Tibial artery (tissue), 4 donors: ENCODE data around the gene UST.
"Not testable (repeated sequence)": the region's sequence is repeated elsewhere in the genome, so short reads cannot be mapped to it uniquely, and the experiment has no call there.

ENCODE experiments used
- DNase-seq, 2 donors: peaks; one replicate each; pipeline ENCODE4 v3.0.0-alpha.2; 2019
- H3K27ac ChIP-seq, 2 donors: fragments of 200-600 bp; sonication (generic) in 1 of 2; 1 replicate in 1 of 2; 2 replicates in 1 of 2; pipeline ENCODE4 v1.5.1; 2018 to 2019; ENCODE audit warnings: mild to moderate bottlenecking in 1 of 2
- H3K27me3 ChIP-seq, 2 donors: fragments of 200-600 bp; sonication (generic) in 1 of 2; one replicate each; pipeline versions ENCODE4 v1.5.1 to v1.6.0; 2016 to 2019
- H3K36me3 ChIP-seq, 3 donors: fragments of 200-600 bp; sonication (generic) in 2 of 3; one replicate each; pipeline ENCODE4 v1.5.1; 2016 to 2019; ENCODE audit warnings: mild to moderate bottlenecking in 2 of 3
- H3K4me1 ChIP-seq, 4 donors: fragments of 200-600 bp; sonication (generic) in 2 of 4; 1 replicate in 3 of 4; 2 replicates in 1 of 4; pipeline ENCODE4 v1.5.1; 2016 to 2019
- H3K4me3 ChIP-seq, 2 donors: fragments of 200-600 bp; sonication (generic) in 1 of 2; 1 replicate in 1 of 2; 2 replicates in 1 of 2; pipeline ENCODE4 v1.5.1; 2018 to 2019; ENCODE audit warnings: mild to moderate bottlenecking in 2 of 2
- H3K9me3 ChIP-seq, 3 donors: fragments of 200-600 bp; sonication (generic) in 1 of 3; one replicate each; pipeline ENCODE4 v1.5.1; 2016 to 2019
- intact Hi-C: fragments of 100-400 bp; cut with DNase I; formaldehyde crosslinking; loops from one replicate; pipeline ENCODE4 v1.15.0; 2023; ENCODE audit warnings: low total_unique reads
- TF ChIP-seq, protein P1 (sequence below), 2 experiments: fragments of 200-600 bp in 1 of 2; fragments of 450-650 bp in 1 of 2; IDR thresholded peaks; one replicate each; pipeline ENCODE4 v1.5.1; 2017 to 2019; ENCODE audit warnings: antibody characterized with exemption in 2 of 2, mild to moderate bottlenecking in 1 of 2, moderate library complexity in 1 of 2

The UST gene

DNA sequence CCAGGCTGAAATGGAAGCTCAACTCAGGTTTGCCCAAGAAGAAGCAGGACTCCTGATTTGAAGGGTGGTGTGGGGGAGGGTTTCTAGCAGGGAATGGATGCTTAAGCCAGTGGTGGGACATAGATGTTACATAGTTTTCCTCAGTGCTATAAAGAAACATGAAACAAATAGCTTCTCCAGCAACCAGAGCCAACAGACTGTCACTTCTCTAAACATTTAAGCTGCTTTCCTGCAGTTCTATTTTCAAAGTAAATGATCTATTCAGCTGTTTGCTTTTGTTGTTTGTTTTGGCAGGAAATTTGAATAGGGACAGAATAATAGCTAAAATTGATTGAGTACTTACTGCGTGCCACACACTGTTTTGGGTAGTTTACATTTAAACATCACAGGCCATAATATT is 169.0 kb downstream of the UST start:
- intact Hi-C loops, result no loop called here
- no peak overlapping the region for H3K4me3 ChIP-seq
- peaks cover 0 to 4% (median 0%) of the 10 kb centered on the region in 3 donors for H3K36me3 ChIP-seq
- no peak for DNase-seq
- peaks cover 0 to 7% (median 0%) of the 10 kb centered on the region in 3 donors for H3K9me3 ChIP-seq
- H3K27ac ChIP-seq, result no peak overlapping the region
- no peaks in the 10 kb centered on the region for H3K4me1 ChIP-seq
- TF ChIP-seq, protein P1, sequence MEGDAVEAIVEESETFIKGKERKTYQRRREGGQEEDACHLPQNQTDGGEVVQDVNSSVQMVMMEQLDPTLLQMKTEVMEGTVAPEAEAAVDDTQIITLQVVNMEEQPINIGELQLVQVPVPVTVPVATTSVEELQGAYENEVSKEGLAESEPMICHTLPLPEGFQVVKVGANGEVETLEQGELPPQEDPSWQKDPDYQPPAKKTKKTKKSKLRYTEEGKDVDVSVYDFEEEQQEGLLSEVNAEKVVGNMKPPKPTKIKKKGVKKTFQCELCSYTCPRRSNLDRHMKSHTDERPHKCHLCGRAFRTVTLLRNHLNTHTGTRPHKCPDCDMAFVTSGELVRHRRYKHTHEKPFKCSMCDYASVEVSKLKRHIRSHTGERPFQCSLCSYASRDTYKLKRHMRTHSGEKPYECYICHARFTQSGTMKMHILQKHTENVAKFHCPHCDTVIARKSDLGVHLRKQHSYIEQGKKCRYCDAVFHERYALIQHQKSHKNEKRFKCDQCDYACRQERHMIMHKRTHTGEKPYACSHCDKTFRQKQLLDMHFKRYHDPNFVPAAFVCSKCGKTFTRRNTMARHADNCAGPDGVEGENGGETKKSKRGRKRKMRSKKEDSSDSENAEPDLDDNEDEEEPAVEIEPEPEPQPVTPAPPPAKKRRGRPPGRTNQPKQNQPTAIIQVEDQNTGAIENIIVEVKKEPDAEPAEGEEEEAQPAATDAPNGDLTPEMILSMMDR (IDR thresholded peaks at IDR 0.05), result no peak
- H3K27me3 ChIP-seq, result no peaks in the 10 kb centered on the region

DNA sequence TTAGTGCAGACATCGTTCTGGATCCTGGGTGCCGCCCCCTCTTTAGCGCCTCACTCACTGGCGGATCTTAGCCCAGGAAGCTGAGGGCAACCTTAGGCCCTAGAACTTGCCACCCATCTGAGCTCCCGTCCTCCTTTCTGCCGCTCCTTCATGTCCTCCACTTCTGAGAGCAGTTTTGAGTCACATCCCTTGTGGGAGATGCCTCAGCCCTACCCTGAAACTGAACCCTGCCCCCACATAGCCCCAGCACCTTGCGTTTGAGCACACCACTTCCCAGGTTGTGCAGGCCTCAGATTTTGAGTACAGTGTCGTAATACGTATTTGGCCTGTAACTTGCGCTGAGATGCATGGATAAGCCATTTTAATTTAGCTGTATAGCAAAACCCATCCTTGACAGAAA is 169.7 kb downstream of the UST start:
- intact Hi-C loops, H3K27me3 ChIP-seq, H3K4me1 ChIP-seq, H3K27ac ChIP-seq, DNase-seq, H3K4me3 ChIP-seq, H3K36me3 ChIP-seq, H3K9me3 ChIP-seq: not testable (repeated sequence)

DNA sequence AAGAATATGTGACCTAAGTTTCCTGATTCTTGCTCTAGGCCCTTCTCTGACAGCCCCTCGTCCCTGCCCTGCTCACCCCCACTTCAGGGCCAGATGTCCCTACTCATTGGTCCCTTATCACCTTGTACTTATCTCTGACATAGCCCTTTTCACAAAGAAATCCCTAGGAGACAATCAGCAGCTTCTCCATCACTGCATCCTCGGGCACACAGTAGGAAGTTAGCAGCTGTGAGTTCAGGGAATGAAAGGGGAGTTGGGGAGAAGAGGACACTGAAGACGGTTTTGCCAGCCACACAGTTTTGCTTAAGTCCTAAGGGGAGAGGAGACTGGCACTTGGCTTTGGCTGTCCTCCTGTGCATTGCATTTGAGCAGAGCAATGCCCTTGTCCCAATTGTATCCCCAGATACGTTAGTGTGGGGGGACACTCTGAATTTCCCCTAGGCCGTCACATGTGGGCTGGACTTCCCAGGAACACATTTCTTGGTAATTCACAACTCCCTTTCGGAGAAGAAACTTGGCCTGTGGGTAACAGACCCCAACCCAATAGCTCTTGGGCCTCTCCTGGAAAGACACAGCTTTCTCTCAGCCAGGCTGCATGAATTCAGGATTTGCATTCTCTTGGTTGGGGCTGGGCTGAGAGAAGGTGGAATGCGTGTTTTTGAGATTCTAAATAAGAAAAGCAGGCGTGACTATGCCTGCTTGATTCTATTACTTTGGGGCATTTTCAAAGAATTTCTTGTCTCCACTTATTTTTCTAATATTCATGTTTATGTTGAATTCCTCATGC is 177.6 kb downstream of the UST start:
- intact Hi-C loops, result no loop called here
- no peaks in the 10 kb centered on the region for H3K9me3 ChIP-seq
- no peaks in the 10 kb centered on the region for H3K36me3 ChIP-seq
- no peak for DNase-seq
- no peaks in the 10 kb centered on the region for H3K27me3 ChIP-seq
- TF ChIP-seq, protein P1 (IDR thresholded peaks at IDR 0.05), result no peak
- H3K4me1 ChIP-seq, result no peaks in the 10 kb centered on the region
- no peak overlapping the region for H3K27ac ChIP-seq
- H3K4me3 ChIP-seq, result no peak overlapping the region

DNA sequence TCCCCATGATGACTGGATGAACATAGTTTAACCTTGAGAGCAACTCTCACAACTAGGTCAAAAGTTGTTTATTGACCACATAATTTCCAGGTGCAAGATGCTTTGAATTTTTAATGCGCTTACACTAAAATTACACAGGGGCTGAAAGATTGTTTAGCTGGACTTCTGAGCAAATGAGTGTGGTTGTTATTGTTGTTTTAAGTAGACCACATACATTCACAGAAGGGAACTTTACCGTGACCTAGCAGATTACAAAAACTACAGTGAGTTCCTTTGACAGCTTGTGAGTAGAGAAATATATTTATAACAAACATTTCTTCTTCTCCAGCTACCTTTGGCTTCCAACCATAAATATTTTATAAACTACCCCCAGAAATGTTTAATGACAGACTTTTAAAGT is 178.9 kb downstream of the UST start:
- intact Hi-C loops, result no loop called here
- H3K4me3 ChIP-seq, result no peak overlapping the region
- no peaks in the 10 kb centered on the region for H3K4me1 ChIP-seq
- TF ChIP-seq, protein P1 (IDR thresholded peaks at IDR 0.05), result no peak
- no peaks in the 10 kb centered on the region for H3K9me3 ChIP-seq
- no peak for DNase-seq
- H3K27me3 ChIP-seq, result no peaks in the 10 kb centered on the region
- no peaks in the 10 kb centered on the region for H3K36me3 ChIP-seq
- H3K27ac ChIP-seq, result no peak overlapping the region

DNA sequence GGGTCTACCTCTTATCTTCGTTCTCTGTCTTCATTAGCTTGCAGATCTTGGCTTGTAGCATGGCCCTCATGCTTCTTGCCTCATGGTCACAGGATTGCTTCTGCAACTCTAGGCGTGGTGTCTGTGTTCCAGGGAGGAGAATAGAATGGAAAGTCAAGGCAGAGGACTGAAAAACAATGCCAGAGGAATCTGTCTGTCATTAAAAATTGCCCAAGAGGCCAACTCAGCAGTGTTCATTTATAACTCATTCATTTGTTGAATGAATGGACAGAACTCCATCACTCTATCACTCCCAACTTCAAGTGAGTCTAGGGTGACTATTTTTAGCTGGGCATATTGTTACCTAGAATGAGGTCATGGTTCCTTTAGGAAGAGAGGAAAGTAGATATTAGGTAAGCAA is 179.6 kb downstream of the UST start:
- Histone ChIP-seq H3K36me3 (no peaks in the 10 kb centered on the region), H3K9me3 (no peaks in the 10 kb centered on the region), H3K27ac (no peak overlapping the region), H3K4me3 (no peak overlapping the region), H3K27me3 (no peaks in the 10 kb centered on the region), H3K4me1 (no peaks in the 10 kb centered on the region)
- TF ChIP-seq, protein P1 (IDR thresholded peaks at IDR 0.05), result no peak
- DNase-seq, result peak in 1 of 2 donors; percentile 29
- intact Hi-C loops, result no loop called here

DNA sequence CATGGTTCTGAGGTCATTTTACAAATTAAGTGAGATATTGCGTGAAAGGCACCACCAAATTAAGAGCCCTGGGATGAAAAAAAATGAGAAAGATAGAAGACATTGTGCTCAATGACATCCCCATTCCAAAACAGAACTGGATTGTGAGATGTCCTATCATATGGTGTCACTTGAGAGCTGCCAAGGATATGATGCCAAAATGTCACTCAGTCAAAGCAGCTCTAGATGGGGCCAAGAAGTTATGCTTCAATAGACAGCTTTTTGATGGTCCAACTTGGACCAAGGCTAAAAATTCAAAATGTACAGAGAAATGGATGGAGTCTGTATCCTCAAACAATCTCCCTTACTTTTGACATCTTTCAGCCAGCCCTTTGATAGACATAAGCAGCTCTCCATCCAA is 180.8 kb downstream of the UST start:
- no peaks in the 10 kb centered on the region for H3K4me1 ChIP-seq
- H3K4me3 ChIP-seq, result no peak overlapping the region
- intact Hi-C loops, result no loop called here
- DNase-seq, result no peak
- no peaks in the 10 kb centered on the region for H3K36me3 ChIP-seq
- H3K9me3 ChIP-seq, result no peaks in the 10 kb centered on the region
- TF ChIP-seq, protein P1 (IDR thresholded peaks at IDR 0.05), result no peak
- no peaks in the 10 kb centered on the region for H3K27me3 ChIP-seq
- H3K27ac ChIP-seq, result no peak overlapping the region
